ENCODE results near the gene SCUBE1.

The SCUBE1 gene

DNA sequence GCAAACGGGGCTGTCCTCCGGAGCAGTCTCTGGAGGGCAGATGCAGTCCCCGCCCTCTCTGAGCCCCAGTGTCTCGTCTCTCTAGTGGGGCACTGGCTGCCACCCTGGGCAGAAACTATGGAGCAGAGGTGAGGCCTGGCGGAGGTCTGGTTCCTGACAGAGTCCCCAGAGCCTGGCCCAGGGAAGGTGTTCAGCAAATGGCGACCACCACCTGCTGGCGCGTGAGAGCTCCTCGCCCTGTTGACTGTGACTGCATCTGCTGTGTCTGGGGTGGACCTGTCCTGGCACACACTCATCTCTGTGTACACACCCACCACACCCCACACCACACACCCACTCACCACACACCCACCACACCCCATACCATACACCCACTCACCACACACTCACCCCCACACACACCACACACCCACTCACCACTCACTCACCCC is 137.9 kb downstream of the SCUBE1 start:
- in situ Hi-C loops (cut with MboI; ENCODE audit: low pct_unique_long_range_greater_than_20kb, low sequenced_read_pairs, unreplicated experiment) = no loop called here
- no peak for DNase-seq (ENCODE audit: low spot score)
- TF ChIP-seq, protein P1, sequence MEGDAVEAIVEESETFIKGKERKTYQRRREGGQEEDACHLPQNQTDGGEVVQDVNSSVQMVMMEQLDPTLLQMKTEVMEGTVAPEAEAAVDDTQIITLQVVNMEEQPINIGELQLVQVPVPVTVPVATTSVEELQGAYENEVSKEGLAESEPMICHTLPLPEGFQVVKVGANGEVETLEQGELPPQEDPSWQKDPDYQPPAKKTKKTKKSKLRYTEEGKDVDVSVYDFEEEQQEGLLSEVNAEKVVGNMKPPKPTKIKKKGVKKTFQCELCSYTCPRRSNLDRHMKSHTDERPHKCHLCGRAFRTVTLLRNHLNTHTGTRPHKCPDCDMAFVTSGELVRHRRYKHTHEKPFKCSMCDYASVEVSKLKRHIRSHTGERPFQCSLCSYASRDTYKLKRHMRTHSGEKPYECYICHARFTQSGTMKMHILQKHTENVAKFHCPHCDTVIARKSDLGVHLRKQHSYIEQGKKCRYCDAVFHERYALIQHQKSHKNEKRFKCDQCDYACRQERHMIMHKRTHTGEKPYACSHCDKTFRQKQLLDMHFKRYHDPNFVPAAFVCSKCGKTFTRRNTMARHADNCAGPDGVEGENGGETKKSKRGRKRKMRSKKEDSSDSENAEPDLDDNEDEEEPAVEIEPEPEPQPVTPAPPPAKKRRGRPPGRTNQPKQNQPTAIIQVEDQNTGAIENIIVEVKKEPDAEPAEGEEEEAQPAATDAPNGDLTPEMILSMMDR (IDR thresholded peaks at IDR 0.05; ENCODE audit: extremely low read depth, insufficient read depth, missing control alignments) = no peak

DNA sequence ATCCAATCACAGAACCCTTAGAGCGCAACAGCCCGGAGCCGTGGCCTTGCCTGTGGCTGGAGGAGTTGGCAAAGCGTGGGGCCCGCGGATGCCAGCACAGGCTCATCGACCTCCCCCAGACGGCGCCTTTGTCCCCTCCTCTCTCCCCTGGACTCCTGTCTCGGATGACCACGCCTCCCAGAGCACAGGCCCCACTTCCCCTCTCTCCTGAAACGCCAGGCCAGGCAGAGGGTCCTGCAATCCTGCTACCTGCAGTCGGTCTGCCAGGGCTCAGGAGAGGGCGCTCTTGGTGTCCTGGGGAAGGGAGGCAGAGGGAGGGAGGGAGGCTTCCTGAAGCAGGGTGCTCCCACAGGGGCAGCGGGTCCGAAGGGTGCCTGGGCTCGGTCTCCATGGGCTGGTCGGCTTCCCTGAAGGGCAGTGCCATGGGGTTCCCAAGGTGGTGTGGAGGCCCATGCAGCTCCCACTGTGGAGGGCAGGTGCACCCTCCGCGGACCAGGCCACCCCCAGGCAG is 139.6 kb downstream of the SCUBE1 start:
- no peak for DNase-seq (ENCODE audit: low spot score)
- TF ChIP-seq, protein P1 (IDR thresholded peaks at IDR 0.05; ENCODE audit: extremely low read depth, insufficient read depth, missing control alignments) = no peak
- in situ Hi-C loops (cut with MboI; ENCODE audit: low pct_unique_long_range_greater_than_20kb, low sequenced_read_pairs, unreplicated experiment) = no loop called here

DNA sequence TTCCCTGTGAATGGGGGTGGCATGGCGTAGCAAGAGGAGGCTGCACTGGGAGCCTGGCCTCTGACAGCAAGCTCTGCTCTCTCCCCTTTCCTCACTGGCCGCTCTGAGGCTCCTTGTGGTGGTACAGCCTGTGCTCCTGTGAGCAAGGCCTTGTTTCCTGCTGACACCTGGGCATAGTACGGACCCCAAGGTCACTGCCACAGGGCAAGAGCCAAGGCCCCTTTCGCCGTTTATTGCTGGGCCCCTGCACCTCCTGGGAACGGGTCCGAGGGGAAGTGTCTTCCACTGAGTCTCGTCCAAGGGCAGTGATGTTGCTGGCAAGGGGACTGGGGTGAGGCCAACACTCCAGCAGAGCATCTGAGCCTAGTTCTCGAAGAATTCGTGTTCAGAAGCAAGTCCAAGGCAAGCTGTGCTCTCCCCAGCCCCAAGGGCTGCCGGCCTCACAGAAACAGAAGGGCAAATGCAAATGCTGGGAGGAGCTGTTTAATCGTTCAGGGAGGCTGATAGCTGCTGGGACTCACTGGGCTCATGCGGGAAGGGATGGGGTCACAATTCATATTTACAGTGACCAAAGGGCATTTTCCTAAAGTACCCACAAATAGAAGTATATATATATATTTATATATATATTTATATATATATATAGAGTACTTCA is 140.3 kb downstream of the SCUBE1 start:
- no peak for DNase-seq (ENCODE audit: low spot score)
- in situ Hi-C loops (cut with MboI; ENCODE audit: low pct_unique_long_range_greater_than_20kb, low sequenced_read_pairs, unreplicated experiment) = no loop called here
- TF ChIP-seq, protein P1 (IDR thresholded peaks at IDR 0.05; ENCODE audit: extremely low read depth, insufficient read depth, missing control alignments) = no peak

DNA sequence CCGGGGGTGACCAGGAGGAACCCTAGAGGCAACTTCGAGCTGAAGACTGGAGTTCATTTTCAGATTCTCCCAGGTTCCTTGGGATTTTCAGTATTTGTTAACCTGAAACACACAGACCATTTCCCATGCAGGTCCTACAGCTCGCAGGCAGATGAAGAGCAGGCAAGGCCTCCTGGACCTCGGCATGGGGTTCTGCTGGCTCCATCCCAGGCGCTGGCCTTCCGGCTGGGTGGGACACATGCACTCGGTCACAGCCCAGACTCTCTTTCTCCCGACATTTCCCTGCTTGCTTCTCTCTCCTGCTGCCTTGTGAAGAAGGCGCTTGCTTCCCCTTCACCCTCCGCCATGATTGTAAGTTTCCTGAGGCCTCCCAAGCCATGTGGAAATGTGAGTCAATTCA is 140.8 kb downstream of the SCUBE1 start:
- TF ChIP-seq, protein P1 (IDR thresholded peaks at IDR 0.05; ENCODE audit: extremely low read depth, insufficient read depth, missing control alignments) = no peak
- DNase-seq (ENCODE audit: low spot score) = no peak
- in situ Hi-C loops (cut with MboI; ENCODE audit: low pct_unique_long_range_greater_than_20kb, low sequenced_read_pairs, unreplicated experiment) = no loop called here

DNA sequence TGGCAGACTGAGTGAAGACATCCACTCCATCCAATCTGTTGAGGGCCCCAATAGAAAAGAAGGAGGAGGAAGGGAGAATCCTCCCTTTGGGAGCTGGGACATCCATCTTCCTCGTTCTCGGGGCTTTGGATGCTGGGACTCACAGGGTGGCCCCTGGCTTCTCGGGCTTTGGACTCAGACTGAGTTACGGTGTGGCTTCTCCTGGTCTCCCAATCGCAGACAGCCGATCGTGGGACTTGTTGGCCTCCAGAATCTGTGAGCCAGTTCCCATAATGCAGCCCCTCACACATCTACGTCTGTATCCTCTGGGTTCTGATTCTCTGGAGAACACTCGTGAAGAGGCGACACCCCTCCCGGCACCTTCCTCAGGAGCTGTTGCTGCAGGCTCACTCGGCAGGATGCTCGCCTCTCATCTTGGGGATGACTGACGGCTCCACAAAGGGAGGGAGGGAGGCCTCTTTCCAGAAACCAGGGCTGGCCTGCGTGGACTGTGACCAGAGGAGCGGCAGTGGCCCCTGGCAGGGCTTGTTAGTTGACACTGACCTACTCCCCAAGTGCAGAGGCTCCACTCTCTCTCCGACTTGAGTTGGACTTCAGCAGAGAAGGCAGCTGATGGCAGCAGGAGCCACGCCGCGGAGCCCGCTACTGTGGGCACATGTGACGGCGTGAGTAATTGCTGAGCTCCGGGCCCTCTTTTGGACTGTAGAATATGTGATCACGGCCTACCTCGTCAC is 141.5 kb downstream of the SCUBE1 start:
- in situ Hi-C loops (cut with MboI; ENCODE audit: low pct_unique_long_range_greater_than_20kb, low sequenced_read_pairs, unreplicated experiment) = no loop called here
- no peak for DNase-seq (ENCODE audit: low spot score)
- TF ChIP-seq, protein P1 (IDR thresholded peaks at IDR 0.05; ENCODE audit: extremely low read depth, insufficient read depth, missing control alignments) = no peak

DNA sequence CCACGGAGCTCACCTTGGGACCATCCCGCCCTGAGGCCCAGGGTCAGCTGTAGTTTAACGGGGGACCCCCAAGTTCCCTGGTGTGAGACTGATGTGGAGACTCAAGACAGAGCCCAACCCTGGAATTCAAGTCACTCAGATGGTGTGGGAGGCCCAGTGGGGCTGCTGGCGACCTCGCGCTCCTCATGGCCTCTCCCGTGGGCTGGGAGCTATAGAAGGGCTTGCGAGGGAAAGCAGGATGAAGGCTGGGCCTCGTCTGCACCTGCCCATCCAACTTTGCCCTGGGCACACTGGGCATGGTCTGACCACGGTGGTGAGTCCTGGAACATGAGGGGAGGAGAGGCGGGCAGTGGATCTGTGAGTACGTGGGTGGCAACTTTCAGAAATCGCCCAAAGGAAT is 142.6 kb downstream of the SCUBE1 start:
- in situ Hi-C loops (cut with MboI; ENCODE audit: low pct_unique_long_range_greater_than_20kb, low sequenced_read_pairs, unreplicated experiment) = no loop called here

More for the DNA sequence above, 142.6 kb downstream of the SCUBE1 start:
- no peak for DNase-seq (ENCODE audit: low spot score)
- TF ChIP-seq, protein P1 (IDR thresholded peaks at IDR 0.05; ENCODE audit: extremely low read depth, insufficient read depth, missing control alignments) = no peak

Data from GM13977 (cell line).